ENCODE results near the gene PAPOLB.
A peak's percentile ranks its signal among the peaks of the same experiment; 100 is the strongest.
"Not testable (repeated sequence)": the region's sequence is repeated elsewhere in the genome, so short reads cannot be mapped to it uniquely, and the experiment has no call there.

PAPOLB gene

GRCh38 chr7:4861673-4862072 lies at the start of gene PAPOLB:
PAPOLB (minus strand) TSS chr7:4862030; CDS start chr7:4861810, 220 bp downstream.
- no peak for DNase-seq (ENCODE audit: low read depth)

- DNase-seq (ENCODE audit: low read depth) = no peak
Measured at GRCh38 chr7:4911111-4911828, 49.4 kb upstream of the PAPOLB start.

GRCh38 chr7:4906682-4907081 lies 44.9 kb upstream of the PAPOLB start:
- no peak for DNase-seq (ENCODE audit: low read depth)

GRCh38 chr7:4905171-4905570 lies 43.3 kb upstream of the PAPOLB start:
- no peak for DNase-seq (ENCODE audit: low read depth)

GRCh38 chr7:4904346-4904745 lies 42.5 kb upstream of the PAPOLB start:
- no peak for DNase-seq (ENCODE audit: low read depth)

- DNase-seq (ENCODE audit: low read depth) = no peak
Measured at GRCh38 chr7:4895766-4896165, 33.9 kb upstream of the PAPOLB start.

- DNase-seq (ENCODE audit: low read depth) = no peak
Measured at GRCh38 chr7:4894482-4894881, 32.7 kb upstream of the PAPOLB start.

GRCh38 chr7:4893929-4894475 lies 32.2 kb upstream of the PAPOLB start:
- no peak for DNase-seq (ENCODE audit: low read depth)

- not testable (repeated sequence) for DNase-seq (ENCODE audit: low read depth)
Measured at GRCh38 chr7:4893188-4893587, 31.4 kb upstream of the PAPOLB start.

GRCh38 chr7:4891522-4891921 lies 29.7 kb upstream of the PAPOLB start:
- DNase-seq (ENCODE audit: low read depth) = not testable (repeated sequence)

- DNase-seq (ENCODE audit: low read depth) = no peak
Measured at GRCh38 chr7:4889682-4890081, 27.9 kb upstream of the PAPOLB start.

- no peak for DNase-seq (ENCODE audit: low read depth)
Measured at GRCh38 chr7:4888161-4888560, 26.3 kb upstream of the PAPOLB start.

GRCh38 chr7:4886671-4887070 lies 24.8 kb upstream of the PAPOLB start:
- DNase-seq (ENCODE audit: low read depth) = no peak

GRCh38 chr7:4885317-4885807 lies 23.5 kb upstream of the PAPOLB start:
- no peak for DNase-seq (ENCODE audit: low read depth)

GRCh38 chr7:4884164-4884563 lies 22.3 kb upstream of the PAPOLB start:
- no peak for DNase-seq (ENCODE audit: low read depth)

GRCh38 chr7:4883372-4884144 lies 21.7 kb upstream of the PAPOLB start, which contains the start of gene RADIL:
RADIL (minus strand) TSS chr7:4883716; CDS start chr7:4878139, 5,577 bp downstream.
- DNase-seq (ENCODE audit: low read depth) = peak; percentile 64

GRCh38 chr7:4883033-4883371 lies 21.2 kb upstream of the PAPOLB start:
- no peak for DNase-seq (ENCODE audit: low read depth)

- peak; percentile 77 for DNase-seq (ENCODE audit: low read depth)
Measured at GRCh38 chr7:4882169-4883032, 20.6 kb upstream of the PAPOLB start.

- no peak for DNase-seq (ENCODE audit: low read depth)
Measured at GRCh38 chr7:4880218-4880617, 18.4 kb upstream of the PAPOLB start.

- no peak for DNase-seq (ENCODE audit: low read depth)
Measured at GRCh38 chr7:4879396-4880081, 17.7 kb upstream of the PAPOLB start.

Measured in GM04504 (cell line).